Limb (tissue), 2 donors: ENCODE measurements around the gene PRKAG2.
"Not testable (repeated sequence)": the region's sequence is repeated elsewhere in the genome, so short reads cannot be mapped to it uniquely, and the experiment has no call there.

ENCODE experiments used
- DNase-seq, 2 donors: peaks; one replicate each; pipeline ENCODE4 v3.0.0-alpha.2; 2016; ENCODE audit errors: extremely low spot score in 2 of 2

Gene PRKAG2

GRCh38 chr7:151836927-151837205, 40.0 kb downstream of the PRKAG2 start:
- no peak for DNase-seq

GRCh38 chr7:151836191-151836926, 40.6 kb downstream of the PRKAG2 start:
- no peak for DNase-seq

GRCh38 chr7:151835636-151836035, 41.3 kb downstream of the PRKAG2 start:
- no peak for DNase-seq

- no peak for DNase-seq
Measured at GRCh38 chr7:151834271-151835035, 42.5 kb downstream of the PRKAG2 start.

- no peak for DNase-seq
Measured at GRCh38 chr7:151833691-151834090, 43.2 kb downstream of the PRKAG2 start.

GRCh38 chr7:151833213-151833651, 43.7 kb downstream of the PRKAG2 start:
- DNase-seq, result no peak

- no peak for DNase-seq
Measured at GRCh38 chr7:151832656-151833055, 44.3 kb downstream of the PRKAG2 start.

GRCh38 chr7:151832138-151832537, 44.8 kb downstream of the PRKAG2 start:
- no peak for DNase-seq

- DNase-seq, result no peak
Measured at GRCh38 chr7:151831606-151832005, 45.3 kb downstream of the PRKAG2 start.

GRCh38 chr7:151830121-151830830, 46.6 kb downstream of the PRKAG2 start:
- no peak for DNase-seq

GRCh38 chr7:151829707-151830106, 47.2 kb downstream of the PRKAG2 start:
- DNase-seq, result no peak

- DNase-seq, result no peak
Measured at GRCh38 chr7:151827620-151828019, 49.3 kb downstream of the PRKAG2 start.

- DNase-seq, result not testable (repeated sequence)
Measured at GRCh38 chr7:151826316-151826715, 50.6 kb downstream of the PRKAG2 start.

- no peak for DNase-seq
Measured at GRCh38 chr7:151825721-151826120, 51.2 kb downstream of the PRKAG2 start.

GRCh38 chr7:151824373-151824933, 52.5 kb downstream of the PRKAG2 start:
- no peak for DNase-seq

- no peak for DNase-seq
Measured at GRCh38 chr7:151823566-151824372, 53.1 kb downstream of the PRKAG2 start.

- DNase-seq, result no peak
Measured at GRCh38 chr7:151822541-151823181, 54.3 kb downstream of the PRKAG2 start.

GRCh38 chr7:151821806-151822540, 54.9 kb downstream of the PRKAG2 start:
- no peak for DNase-seq

- no peak for DNase-seq
Measured at GRCh38 chr7:151821226-151821625, 55.7 kb downstream of the PRKAG2 start.

- no peak for DNase-seq
Measured at GRCh38 chr7:151820491-151821105, 56.3 kb downstream of the PRKAG2 start.
